GM12873 (cell line): ENCODE results near the gene ZNF77.
A peak's percentile ranks its signal among the peaks of the same experiment; 100 is the strongest.

ENCODE experiments used
- TF ChIP-seq, protein P1 (sequence below): IDR thresholded peaks from 2 replicates; pipeline ENCODE4 v1.5.1; 2012; ENCODE audit warnings: low read depth, mild to moderate bottlenecking, moderate library complexity, low read length, control low read depth; ENCODE audit not compliant: insufficient read depth; ENCODE audit errors: missing control alignments

ZNF77 gene

DNA sequence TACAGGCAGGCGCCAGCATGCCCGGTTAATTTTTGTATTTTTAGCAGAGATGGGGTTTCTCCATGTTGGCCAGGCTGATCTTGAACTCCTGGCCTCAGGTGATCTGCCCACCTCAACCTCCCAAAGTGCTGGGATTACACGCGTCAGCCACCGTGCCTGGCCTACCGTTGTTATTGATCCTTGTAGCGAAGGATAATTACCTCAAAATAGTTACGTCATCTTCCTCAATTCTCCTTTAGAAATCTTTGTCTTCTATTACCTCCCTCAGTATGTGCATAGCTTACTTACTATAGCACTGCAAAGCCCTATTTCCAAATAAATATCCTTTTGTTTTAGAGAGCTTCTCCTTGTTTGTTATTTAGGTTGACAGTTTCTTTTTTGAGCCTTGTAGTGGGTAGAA, 23.2 kb upstream of the ZNF77 start:
- TF ChIP-seq, protein P1, sequence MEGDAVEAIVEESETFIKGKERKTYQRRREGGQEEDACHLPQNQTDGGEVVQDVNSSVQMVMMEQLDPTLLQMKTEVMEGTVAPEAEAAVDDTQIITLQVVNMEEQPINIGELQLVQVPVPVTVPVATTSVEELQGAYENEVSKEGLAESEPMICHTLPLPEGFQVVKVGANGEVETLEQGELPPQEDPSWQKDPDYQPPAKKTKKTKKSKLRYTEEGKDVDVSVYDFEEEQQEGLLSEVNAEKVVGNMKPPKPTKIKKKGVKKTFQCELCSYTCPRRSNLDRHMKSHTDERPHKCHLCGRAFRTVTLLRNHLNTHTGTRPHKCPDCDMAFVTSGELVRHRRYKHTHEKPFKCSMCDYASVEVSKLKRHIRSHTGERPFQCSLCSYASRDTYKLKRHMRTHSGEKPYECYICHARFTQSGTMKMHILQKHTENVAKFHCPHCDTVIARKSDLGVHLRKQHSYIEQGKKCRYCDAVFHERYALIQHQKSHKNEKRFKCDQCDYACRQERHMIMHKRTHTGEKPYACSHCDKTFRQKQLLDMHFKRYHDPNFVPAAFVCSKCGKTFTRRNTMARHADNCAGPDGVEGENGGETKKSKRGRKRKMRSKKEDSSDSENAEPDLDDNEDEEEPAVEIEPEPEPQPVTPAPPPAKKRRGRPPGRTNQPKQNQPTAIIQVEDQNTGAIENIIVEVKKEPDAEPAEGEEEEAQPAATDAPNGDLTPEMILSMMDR, result no peak

DNA sequence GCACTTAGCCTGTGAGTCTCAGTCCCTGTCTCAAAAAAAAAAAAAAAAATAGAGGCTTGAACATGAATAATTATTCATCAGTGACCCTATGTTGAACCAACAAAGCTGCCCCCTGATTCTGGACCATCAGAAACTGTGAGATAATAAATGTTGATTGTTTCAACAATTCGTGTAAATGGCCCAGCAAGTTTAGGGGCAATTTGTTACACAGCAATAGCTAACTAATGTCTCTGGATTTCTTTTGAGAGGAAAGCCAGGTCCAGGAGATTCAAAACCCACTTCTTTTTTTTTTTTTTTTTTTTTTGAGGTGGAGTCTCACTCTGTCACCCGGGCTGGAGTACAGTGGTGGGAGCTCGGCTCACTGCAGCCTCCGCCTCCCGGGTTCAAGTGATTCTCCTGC, 20.1 kb upstream of the ZNF77 start:
- TF ChIP-seq, protein P1, result no peak

DNA sequence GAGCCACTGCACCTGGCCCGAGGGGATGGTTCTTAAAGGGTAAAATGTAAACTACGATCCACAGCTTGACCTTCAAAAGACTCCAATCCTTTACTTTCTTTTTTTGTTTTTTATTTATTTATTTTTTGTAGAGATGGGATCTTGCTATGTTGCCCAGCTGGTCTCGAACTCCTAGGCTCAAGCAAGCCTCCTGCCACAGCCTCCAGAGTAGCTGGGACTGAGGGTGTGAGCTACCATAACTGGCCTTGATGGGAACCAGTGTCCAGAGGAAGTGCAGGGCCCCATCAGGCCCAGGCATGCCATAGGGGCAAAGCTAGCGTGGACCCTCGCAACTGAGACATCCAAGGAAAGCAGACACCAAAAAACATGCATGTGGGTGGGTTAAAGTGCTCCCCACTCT, 18.4 kb upstream of the ZNF77 start:
- TF ChIP-seq, protein P1, result no peak

DNA sequence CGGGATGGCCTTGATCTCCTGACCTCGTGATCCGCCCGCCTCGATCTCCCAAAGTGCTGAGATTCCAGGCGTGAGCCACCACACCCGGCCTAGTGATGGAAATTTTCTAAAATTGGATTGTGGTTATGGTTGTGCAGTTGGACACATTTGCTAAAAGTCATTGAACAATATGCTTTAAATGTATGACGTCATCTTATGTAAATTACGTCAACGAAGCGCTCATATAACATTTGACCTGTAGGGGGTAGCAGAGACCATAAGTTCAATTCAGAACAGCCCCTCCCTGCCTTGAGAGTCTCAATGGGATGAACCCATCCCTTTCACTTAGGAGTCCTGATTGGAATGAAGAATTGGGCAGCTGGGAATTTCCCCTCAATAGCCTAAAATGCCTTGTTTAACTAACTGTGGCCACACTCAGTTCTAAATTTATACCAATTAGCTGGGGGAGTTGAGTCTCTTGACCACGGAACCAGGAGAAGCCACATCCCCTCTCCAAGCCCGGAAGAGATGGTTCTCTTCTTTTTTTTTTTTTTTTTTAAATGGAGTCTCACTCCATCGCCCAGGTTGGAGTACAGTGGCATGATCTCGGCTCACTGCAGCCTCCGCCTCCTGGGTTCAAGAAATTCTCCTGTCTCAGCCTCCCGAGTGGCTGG, 17.4 kb upstream of the ZNF77 start:
- TF ChIP-seq, protein P1, result peak; percentile 75

DNA sequence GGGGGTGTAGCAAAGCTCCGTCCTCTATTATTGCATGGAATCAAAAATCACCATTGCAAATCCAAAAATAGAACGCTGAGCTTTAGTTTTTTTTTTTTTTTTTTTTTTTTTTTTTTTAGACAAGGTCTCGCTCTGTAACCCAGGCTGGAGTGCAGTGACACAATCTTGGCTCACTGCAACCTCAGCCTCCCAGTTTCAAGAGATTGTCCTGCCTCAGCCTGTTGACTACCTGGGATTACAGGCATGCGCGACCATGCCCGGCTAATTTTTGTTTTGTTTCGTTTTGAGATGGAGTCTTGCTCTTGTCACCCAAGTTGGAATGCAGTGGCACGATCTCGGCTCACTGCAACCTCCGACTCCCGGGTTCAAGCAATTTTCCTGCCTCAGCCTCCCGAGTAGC, 15.3 kb upstream of the ZNF77 start:
- TF ChIP-seq, protein P1, result no peak

DNA sequence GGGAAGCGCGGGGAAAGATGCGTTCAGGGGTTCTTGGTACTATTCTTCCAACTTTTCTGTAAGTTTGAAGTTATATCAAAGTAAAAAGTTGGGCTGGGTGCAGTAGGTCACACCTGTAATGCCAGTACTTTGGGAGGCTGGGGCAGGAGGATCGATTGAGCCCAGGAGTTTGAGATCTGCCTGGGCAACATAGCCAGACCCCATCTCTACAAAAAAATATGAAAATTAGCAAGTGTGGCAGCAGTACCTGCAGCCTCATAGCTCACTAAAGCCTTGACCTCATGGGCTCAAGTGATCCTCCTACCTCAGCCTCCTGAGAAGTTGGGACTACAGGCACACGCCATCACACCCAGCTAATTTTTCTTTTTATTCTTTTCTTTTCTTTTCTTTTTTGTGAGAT, 12.4 kb upstream of the ZNF77 start:
- TF ChIP-seq, protein P1, result no peak

DNA sequence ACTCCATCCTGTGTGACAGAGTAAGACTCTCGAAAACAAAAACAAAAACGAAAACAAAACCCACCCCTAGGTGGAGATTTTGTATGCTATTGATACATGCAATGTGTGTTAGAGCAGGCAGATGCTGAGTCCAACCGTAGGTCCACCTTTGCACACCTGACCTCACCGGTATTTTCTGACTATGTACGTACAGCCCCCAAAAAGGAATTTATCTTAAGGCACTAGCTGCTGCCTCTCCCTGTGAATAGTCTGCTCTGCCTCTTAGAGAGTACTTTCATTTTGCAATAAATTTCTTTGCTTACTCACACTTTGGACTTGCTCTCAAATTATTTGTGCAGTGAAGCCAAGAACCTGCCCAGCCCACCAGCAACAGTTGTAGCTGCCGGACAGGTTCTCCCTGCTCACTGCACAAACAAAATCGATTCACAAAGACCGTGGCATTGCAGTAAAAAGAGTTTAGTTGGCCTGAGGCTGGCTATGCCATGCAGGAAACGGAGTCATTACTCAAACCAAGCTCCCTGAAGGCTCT, 8.2 kb upstream of the ZNF77 start:
- TF ChIP-seq, protein P1, result peak; percentile 11
